Islet of Langerhans (tissue), 1 donor: ENCODE data around the gene LAMA5.

Experiments used
- FAIRE-seq: peaks from one replicate; lab custom pipeline; 2011; peaks lifted over from hg19 to GRCh38; lab: Jason Lieb, UNC

LAMA5 gene

GRCh38 chr20:62371588-62372041 is 4.5 kb upstream of the LAMA5 start:
- no peak for FAIRE-seq

- FAIRE-seq = no peak
These were observed 3.9 kb upstream of the LAMA5 start for GRCh38 chr20:62370807-62371587.

- no peak for FAIRE-seq
These were observed 3.1 kb upstream of the LAMA5 start for GRCh38 chr20:62370115-62370806.

GRCh38 chr20:62369815-62370114 is 2.7 kb upstream of the LAMA5 start:
- FAIRE-seq = no peak

GRCh38 chr20:62368976-62369814 is 2.1 kb upstream of the LAMA5 start:
- FAIRE-seq = no peak

GRCh38 chr20:62368392-62368975 is 1.4 kb upstream of the LAMA5 start:
- no peak for FAIRE-seq

GRCh38 chr20:62367633-62368391 is 700 bp upstream of the LAMA5 start:
- no peak for FAIRE-seq

- FAIRE-seq = no peak
These were observed 559 bp downstream of the LAMA5 start for GRCh38 chr20:62366370-62367135.

- no peak for FAIRE-seq
These were observed 1.2 kb downstream of the LAMA5 start for GRCh38 chr20:62365814-62366369.

- FAIRE-seq = no peak
These were observed 2.0 kb downstream of the LAMA5 start for GRCh38 chr20:62364911-62365736.

- FAIRE-seq = no peak
These were observed 2.9 kb downstream of the LAMA5 start for GRCh38 chr20:62363920-62364851.

- FAIRE-seq = no peak
These were observed 3.9 kb downstream of the LAMA5 start for GRCh38 chr20:62362991-62363919.

GRCh38 chr20:62362590-62362940 is 4.5 kb downstream of the LAMA5 start:
- FAIRE-seq = no peak

- no peak for FAIRE-seq
These were observed 5.1 kb downstream of the LAMA5 start for GRCh38 chr20:62361799-62362589.

GRCh38 chr20:62360854-62361798 is 6.0 kb downstream of the LAMA5 start:
- no peak for FAIRE-seq
